WTC11 (cell line): ENCODE data around the gene LAPTM5. TPM values are rescaled to one million over a fixed set of nuclear protein-coding genes. Genes with fewer than 3 reads are reported as not detected.

Experiments used
- ATAC-seq: fragments of 200-7000 bp; cut with Tn5 transposase; 2 replicates; pipeline ENCODE4 v1.10.0; 2021; ENCODE audit warnings: mild to moderate bottlenecking, moderate library complexity
- CTCF ChIA-PET: fragments of 300-600 bp; sonication (Branson Sonifier 250); formaldehyde crosslinking; loops from one replicate; lab custom pipeline; 2021; ENCODE audit warnings: antibody characterized with exemption; lab: Charles Lee
- POLR2A ChIA-PET: fragments of 350-600 bp; sonication (Branson Sonifier 250); formaldehyde crosslinking; loops from one replicate; lab custom pipeline; 2021; ENCODE audit warnings: antibody characterized with exemption; lab: Charles Lee
- DNase-seq: peaks from one replicate; pipeline ENCODE4 v3.0.0; 2021; ENCODE audit warnings: low spot score
- H3K27ac Mint-ChIP-seq: 2 replicates; pipeline ENCODE4 v1.8.0; 2021; ENCODE audit warnings: mixed read lengths
- H3K27me3 Mint-ChIP-seq: 2 replicates; pipeline ENCODE4 v1.8.0; 2021; ENCODE audit warnings: low read depth, mild to moderate bottlenecking, moderate library complexity, mixed read lengths
- H3K36me3 Mint-ChIP-seq: 2 replicates; pipeline ENCODE4 v1.8.0; 2021; ENCODE audit warnings: mixed read lengths
- H3K4me1 Mint-ChIP-seq: 2 replicates; pipeline ENCODE4 v1.8.0; 2022; ENCODE audit warnings: mixed read lengths
- H3K4me3 Mint-ChIP-seq: 2 replicates; pipeline ENCODE4 v1.8.0; 2021; ENCODE audit warnings: mild to moderate bottlenecking, moderate library complexity, mixed read lengths
- H3K9me3 Mint-ChIP-seq: 2 replicates; pipeline ENCODE4 v1.8.0; 2021; ENCODE audit warnings: mixed read lengths
- HMGA2 ChIP-seq: fragments of 250-450 bp; sonication (Bioruptor Pico); IDR thresholded peaks from 2 replicates; pipeline ENCODE4 v1.4.0; 2021; ENCODE audit warnings: mild to moderate bottlenecking, moderate library complexity
- JUN ChIP-seq: sonication (generic); formaldehyde crosslinking; IDR thresholded peaks from 2 replicates; pipeline ENCODE4 v1.8.0; 2023; ENCODE audit warnings: mild to moderate bottlenecking, missing genetic modification reagents
- MYBL2 ChIP-seq: sonication (generic); formaldehyde crosslinking; IDR thresholded peaks from 2 replicates; pipeline ENCODE4 v1.8.1; 2023; ENCODE audit warnings: mild to moderate bottlenecking, moderate library complexity, missing genetic modification reagents
- NFE2L1 ChIP-seq: sonication (generic); formaldehyde crosslinking; IDR thresholded peaks from 2 replicates; pipeline ENCODE4 v1.8.1; 2023; ENCODE audit warnings: missing genetic modification reagents
- NFYB ChIP-seq: sonication (generic); formaldehyde crosslinking; conservative IDR thresholded peaks from 2 replicates; pipeline ENCODE4 v1.8.0; 2022; ENCODE audit warnings: low read depth, missing genetic modification reagents
- ZBTB21 ChIP-seq: sonication (generic); formaldehyde crosslinking; IDR thresholded peaks from 2 replicates; pipeline ENCODE4 v1.8.1; 2023; ENCODE audit warnings: mild to moderate bottlenecking, missing genetic modification reagents, borderline replicate concordance
- total RNA-seq: library from RNA; stranded (reverse); gene quantifications from 3 replicates; pipeline ENCODE4 v1.2.3, GENCODE V29; 2021
- TF ChIP-seq, protein P1 (sequence below): fragments of 250-450 bp; sonication (Bioruptor Pico); IDR thresholded peaks from 2 replicates; pipeline ENCODE4 v2.1.2; 2022; ENCODE audit warnings: mild to moderate bottlenecking, moderate library complexity
- TF ChIP-seq, protein P2 (sequence below): sonication (generic); formaldehyde crosslinking; IDR thresholded peaks from 2 replicates; pipeline ENCODE4 v1.8.1; 2023; ENCODE audit warnings: mild to moderate bottlenecking, missing genetic modification reagents, moderate library complexity
- TF ChIP-seq, protein P3 (sequence below): sonication (generic); formaldehyde crosslinking; IDR thresholded peaks from 2 replicates; pipeline ENCODE4 v1.8.0; 2022; ENCODE audit warnings: missing genetic modification reagents
- TF ChIP-seq, protein P4 (sequence below): fragments of 250-450 bp; sonication (Bioruptor Pico); IDR thresholded peaks from 2 replicates; pipeline ENCODE4 v1.9.0; 2021; ENCODE audit warnings: mild to moderate bottlenecking
- TF ChIP-seq, protein P5 (sequence below): sonication (generic); formaldehyde crosslinking; IDR thresholded peaks from 2 replicates; pipeline ENCODE4 v1.8.1; 2022; ENCODE audit warnings: missing genetic modification reagents, borderline replicate concordance
- TF ChIP-seq, protein P6 (sequence below): sonication (generic); formaldehyde crosslinking; conservative IDR thresholded peaks from 2 replicates; pipeline ENCODE4 v1.8.1; 2023; ENCODE audit warnings: mild to moderate bottlenecking, low read depth, missing genetic modification reagents, moderate library complexity
- TF ChIP-seq, protein P7 (sequence below): sonication (generic); formaldehyde crosslinking; IDR thresholded peaks from 2 replicates; pipeline ENCODE4 v1.8.1; 2022; ENCODE audit warnings: low read depth, missing genetic modification reagents, borderline replicate concordance
- TF ChIP-seq, protein P8 (sequence below): sonication (generic); formaldehyde crosslinking; IDR thresholded peaks from 2 replicates; pipeline ENCODE4 v1.8.0; 2022; ENCODE audit warnings: mild to moderate bottlenecking, missing genetic modification reagents

LAPTM5 gene
- total RNA-seq, 1 experiment from 2014 or later, result 1.3 TPM

DNA sequence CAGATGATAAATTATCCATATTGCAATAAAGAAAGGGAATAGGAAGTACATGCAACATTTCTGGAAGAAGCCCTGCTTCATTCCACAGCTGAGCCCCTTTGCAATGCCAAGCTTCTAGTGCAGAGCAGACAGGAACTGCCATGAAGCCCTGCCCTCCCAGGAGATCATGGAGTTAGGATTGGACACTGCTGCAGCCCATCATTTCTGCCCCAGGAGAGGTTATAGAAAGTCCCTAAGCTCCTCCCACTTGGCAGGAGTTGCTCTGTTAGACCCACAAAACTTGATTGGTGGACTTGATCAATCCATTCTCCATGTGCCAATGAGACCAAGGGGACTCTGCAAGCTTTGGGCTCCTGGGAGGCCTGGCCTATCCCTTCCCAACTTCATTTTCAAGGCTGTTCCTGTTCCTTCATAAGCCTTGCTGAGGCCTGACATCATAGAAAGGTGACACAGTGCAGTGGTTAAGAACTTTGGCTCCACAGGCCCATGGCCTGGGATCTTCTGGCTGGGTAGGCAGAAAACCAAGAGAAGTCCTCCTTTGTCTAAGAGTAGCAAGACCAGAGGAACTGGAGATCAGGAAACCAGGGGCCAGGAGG is 1.3 kb upstream of the LAPTM5 start:
- Mint-ChIP-seq H3K36me3 (peaks cover 3% of the 10 kb centered on the region; the same call in 1 of the 2 replicates), H3K4me1 (peaks cover 19% of the 10 kb centered on the region), H3K27ac (no peak overlapping the region), H3K4me3 (no peak overlapping the region), H3K9me3 (peaks cover 9% of the 10 kb centered on the region; the same call in 1 of the 2 replicates), H3K27me3 (no peaks in the 10 kb centered on the region)
- DNase-seq (no peak), ATAC-seq (peak; percentile 55)
- CTCF ChIA-PET, result interaction anchor here (0.7 to 3.7 kb wide), 5 partner anchors 19 to 43 kb away, joined by 4 to 14 read pairs (median 6); no protein-coding TSS in a partner anchor
- POLR2A ChIA-PET, result no interaction called here
- no peak for TF ChIP-seq MYBL2
- peak; percentile 33; the same call in 1 of the 2 replicates for TF ChIP-seq NFYB

DNA sequence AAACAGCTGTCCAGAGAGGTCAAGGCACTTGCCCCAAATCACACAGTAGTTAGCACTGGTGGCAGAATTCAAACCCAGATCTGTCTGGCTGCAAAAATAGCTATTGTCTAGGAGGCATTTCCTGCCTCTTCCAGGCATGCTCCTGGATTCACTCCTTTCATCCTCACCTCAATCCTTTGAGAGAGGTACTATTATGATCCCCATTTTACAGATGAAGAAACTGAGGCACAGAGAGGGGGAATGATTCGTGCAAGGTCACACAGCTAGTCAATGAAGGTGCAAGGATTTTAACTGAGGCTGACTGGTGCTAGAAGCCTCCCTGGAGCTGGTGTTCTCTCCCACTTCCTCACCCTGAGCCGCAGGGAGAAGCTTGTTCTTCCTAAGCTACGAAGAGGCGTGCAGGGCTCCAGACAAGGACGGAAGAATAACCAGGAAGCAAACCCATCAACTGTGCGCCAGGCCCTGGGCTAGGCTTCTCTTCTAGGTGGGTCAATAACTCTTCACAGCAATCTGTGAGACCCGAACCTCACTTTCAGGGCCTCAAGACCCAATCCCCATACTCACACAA is 631 bp upstream of the LAPTM5 start:
- H3K4me1 Mint-ChIP-seq, result peaks cover 19% of the 10 kb centered on the region
- TF ChIP-seq, protein P1, sequence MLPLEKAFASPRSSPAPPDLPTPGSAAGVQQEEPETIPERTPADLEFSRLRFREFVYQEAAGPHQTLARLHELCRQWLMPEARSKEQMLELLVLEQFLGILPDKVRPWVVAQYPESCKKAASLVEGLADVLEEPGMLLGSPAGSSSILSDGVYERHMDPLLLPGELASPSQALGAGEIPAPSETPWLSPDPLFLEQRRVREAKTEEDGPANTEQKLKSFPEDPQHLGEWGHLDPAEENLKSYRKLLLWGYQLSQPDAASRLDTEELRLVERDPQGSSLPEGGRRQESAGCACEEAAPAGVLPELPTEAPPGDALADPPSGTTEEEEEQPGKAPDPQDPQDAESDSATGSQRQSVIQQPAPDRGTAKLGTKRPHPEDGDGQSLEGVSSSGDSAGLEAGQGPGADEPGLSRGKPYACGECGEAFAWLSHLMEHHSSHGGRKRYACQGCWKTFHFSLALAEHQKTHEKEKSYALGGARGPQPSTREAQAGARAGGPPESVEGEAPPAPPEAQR, result no peak
- TF ChIP-seq, protein P2, sequence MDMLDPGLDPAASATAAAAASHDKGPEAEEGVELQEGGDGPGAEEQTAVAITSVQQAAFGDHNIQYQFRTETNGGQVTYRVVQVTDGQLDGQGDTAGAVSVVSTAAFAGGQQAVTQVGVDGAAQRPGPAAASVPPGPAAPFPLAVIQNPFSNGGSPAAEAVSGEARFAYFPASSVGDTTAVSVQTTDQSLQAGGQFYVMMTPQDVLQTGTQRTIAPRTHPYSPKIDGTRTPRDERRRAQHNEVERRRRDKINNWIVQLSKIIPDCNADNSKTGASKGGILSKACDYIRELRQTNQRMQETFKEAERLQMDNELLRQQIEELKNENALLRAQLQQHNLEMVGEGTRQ (CRISPR knock-in tag), result no peak
- TF ChIP-seq, protein P3, sequence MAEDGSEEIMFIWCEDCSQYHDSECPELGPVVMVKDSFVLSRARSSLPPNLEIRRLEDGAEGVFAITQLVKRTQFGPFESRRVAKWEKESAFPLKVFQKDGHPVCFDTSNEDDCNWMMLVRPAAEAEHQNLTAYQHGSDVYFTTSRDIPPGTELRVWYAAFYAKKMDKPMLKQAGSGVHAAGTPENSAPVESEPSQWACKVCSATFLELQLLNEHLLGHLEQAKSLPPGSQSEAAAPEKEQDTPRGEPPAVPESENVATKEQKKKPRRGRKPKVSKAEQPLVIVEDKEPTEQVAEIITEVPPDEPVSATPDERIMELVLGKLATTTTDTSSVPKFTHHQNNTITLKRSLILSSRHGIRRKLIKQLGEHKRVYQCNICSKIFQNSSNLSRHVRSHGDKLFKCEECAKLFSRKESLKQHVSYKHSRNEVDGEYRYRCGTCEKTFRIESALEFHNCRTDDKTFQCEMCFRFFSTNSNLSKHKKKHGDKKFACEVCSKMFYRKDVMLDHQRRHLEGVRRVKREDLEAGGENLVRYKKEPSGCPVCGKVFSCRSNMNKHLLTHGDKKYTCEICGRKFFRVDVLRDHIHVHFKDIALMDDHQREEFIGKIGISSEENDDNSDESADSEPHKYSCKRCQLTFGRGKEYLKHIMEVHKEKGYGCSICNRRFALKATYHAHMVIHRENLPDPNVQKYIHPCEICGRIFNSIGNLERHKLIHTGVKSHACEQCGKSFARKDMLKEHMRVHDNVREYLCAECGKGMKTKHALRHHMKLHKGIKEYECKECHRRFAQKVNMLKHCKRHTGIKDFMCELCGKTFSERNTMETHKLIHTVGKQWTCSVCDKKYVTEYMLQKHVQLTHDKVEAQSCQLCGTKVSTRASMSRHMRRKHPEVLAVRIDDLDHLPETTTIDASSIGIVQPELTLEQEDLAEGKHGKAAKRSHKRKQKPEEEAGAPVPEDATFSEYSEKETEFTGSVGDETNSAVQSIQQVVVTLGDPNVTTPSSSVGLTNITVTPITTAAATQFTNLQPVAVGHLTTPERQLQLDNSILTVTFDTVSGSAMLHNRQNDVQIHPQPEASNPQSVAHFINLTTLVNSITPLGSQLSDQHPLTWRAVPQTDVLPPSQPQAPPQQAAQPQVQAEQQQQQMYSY (CRISPR knock-in tag), result no peak
- no peak for TF ChIP-seq NFE2L1
- no peak for TF ChIP-seq ZBTB21
- no peak for TF ChIP-seq HMGA2 (CRISPR knock-in tag)
- TF ChIP-seq, protein P4, sequence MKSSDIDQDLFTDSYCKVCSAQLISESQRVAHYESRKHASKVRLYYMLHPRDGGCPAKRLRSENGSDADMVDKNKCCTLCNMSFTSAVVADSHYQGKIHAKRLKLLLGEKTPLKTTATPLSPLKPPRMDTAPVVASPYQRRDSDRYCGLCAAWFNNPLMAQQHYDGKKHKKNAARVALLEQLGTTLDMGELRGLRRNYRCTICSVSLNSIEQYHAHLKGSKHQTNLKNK (CRISPR knock-in tag), result no peak
- TF ChIP-seq, protein P5, sequence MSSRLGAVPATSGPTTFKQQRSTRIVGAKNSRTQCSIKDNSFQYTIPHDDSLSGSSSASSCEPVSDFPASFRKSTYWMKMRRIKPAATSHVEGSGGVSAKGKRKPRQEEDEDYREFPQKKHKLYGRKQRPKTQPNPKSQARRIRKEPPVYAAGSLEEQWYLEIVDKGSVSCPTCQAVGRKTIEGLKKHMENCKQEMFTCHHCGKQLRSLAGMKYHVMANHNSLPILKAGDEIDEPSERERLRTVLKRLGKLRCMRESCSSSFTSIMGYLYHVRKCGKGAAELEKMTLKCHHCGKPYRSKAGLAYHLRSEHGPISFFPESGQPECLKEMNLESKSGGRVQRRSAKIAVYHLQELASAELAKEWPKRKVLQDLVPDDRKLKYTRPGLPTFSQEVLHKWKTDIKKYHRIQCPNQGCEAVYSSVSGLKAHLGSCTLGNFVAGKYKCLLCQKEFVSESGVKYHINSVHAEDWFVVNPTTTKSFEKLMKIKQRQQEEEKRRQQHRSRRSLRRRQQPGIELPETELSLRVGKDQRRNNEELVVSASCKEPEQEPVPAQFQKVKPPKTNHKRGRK, result no peak
- TF ChIP-seq, protein P6, sequence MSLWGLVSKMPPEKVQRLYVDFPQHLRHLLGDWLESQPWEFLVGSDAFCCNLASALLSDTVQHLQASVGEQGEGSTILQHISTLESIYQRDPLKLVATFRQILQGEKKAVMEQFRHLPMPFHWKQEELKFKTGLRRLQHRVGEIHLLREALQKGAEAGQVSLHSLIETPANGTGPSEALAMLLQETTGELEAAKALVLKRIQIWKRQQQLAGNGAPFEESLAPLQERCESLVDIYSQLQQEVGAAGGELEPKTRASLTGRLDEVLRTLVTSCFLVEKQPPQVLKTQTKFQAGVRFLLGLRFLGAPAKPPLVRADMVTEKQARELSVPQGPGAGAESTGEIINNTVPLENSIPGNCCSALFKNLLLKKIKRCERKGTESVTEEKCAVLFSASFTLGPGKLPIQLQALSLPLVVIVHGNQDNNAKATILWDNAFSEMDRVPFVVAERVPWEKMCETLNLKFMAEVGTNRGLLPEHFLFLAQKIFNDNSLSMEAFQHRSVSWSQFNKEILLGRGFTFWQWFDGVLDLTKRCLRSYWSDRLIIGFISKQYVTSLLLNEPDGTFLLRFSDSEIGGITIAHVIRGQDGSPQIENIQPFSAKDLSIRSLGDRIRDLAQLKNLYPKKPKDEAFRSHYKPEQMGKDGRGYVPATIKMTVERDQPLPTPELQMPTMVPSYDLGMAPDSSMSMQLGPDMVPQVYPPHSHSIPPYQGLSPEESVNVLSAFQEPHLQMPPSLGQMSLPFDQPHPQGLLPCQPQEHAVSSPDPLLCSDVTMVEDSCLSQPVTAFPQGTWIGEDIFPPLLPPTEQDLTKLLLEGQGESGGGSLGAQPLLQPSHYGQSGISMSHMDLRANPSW (CRISPR knock-in tag), result no peak
- TF ChIP-seq, protein P7, sequence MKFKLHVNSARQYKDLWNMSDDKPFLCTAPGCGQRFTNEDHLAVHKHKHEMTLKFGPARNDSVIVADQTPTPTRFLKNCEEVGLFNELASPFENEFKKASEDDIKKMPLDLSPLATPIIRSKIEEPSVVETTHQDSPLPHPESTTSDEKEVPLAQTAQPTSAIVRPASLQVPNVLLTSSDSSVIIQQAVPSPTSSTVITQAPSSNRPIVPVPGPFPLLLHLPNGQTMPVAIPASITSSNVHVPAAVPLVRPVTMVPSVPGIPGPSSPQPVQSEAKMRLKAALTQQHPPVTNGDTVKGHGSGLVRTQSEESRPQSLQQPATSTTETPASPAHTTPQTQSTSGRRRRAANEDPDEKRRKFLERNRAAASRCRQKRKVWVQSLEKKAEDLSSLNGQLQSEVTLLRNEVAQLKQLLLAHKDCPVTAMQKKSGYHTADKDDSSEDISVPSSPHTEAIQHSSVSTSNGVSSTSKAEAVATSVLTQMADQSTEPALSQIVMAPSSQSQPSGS (CRISPR knock-in tag), result no peak
- TF ChIP-seq, protein P8, sequence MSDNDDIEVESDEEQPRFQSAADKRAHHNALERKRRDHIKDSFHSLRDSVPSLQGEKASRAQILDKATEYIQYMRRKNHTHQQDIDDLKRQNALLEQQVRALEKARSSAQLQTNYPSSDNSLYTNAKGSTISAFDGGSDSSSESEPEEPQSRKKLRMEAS, result no peak
- no peak for TF ChIP-seq JUN (CRISPR knock-in tag)
- no peak overlapping the region for H3K4me3 Mint-ChIP-seq
- H3K36me3 Mint-ChIP-seq, result peaks cover 3% of the 10 kb centered on the region; the same call in 1 of the 2 replicates
- no peak overlapping the region for H3K27ac Mint-ChIP-seq
- no peak for DNase-seq
- ChIA-PET CTCF (interaction anchor here (0.7 to 3.7 kb wide), 5 partner anchors 20 to 44 kb away, joined by 4 to 14 read pairs (median 6); no protein-coding TSS in a partner anchor), POLR2A (interaction anchor here (0.9 kb wide), 1 partner anchor 10 kb away, joined by 4 read pairs; no protein-coding TSS in a partner anchor)
- peaks cover 9% of the 10 kb centered on the region; the same call in 1 of the 2 replicates for H3K9me3 Mint-ChIP-seq
- no peaks in the 10 kb centered on the region for H3K27me3 Mint-ChIP-seq
- ATAC-seq, result no peak
